Measurements from ENCODE around the gene RALGAPB. TPM values are rescaled to one million over a fixed set of nuclear protein-coding genes. Genes with fewer than 3 reads are reported as not detected.

RALGAPB gene
- total RNA-seq, 1 experiment from 2014 or later: 30.4 TPM

- Histone ChIP-seq H3K27ac (ENCODE audit: low read length) (no peak overlapping the region), H2AFZ (ENCODE audit: low read length) (no peak overlapping the region), H3K4me2 (ENCODE audit: low read length) (no peak overlapping the region), H4K20me1 (ENCODE audit: low read length) (peaks cover 34% of the 10 kb centered on the region), H3K9ac (ENCODE audit: low read length) (no peak overlapping the region), H3K79me2 (ENCODE audit: low read length) (peaks cover 87% of the 10 kb centered on the region), H3F3A (ENCODE audit: low read length, unreplicated experiment) (no peaks in the 10 kb centered on the region), H3K36me3 (ENCODE audit: low read depth, low read length) (peaks cover 6% of the 10 kb centered on the region), H3K9me2 (replicated peaks; ENCODE audit: low read length) (no peaks in the 10 kb centered on the region), H3K4me1 (ENCODE audit: insufficient read depth, low read length) (no peaks in the 10 kb centered on the region; the same call in 1 of the 2 replicates), H3K27me3 (ENCODE audit: low read length) (no peaks in the 10 kb centered on the region), H3K4me3 (ENCODE audit: low read length) (no peak overlapping the region), H3K9me3 (ENCODE audit: low read length) (no peaks in the 10 kb centered on the region)
- intact Hi-C loops (cut with micrococcal nuclease): no loop called here
- no peak for ATAC-seq
- ChIA-PET CTCF (no interaction called here), POLR2A (ENCODE audit: unreplicated experiment) (no interaction called here)
- BruUV-seq (replicated peaks): no TSS peak
- no peak for DNase-seq
- no peak for TF ChIP-seq EZH2phosphoT487 (IDR thresholded peaks at IDR 0.05; ENCODE audit: borderline replicate concordance, low read length)
These were observed 7.0 kb downstream of the RALGAPB start for GRCh38 chr20:38479596-38479995.

GRCh38 chr20:38485041-38485440 is 12.4 kb downstream of the RALGAPB start:
- Histone ChIP-seq H3K9me2 (replicated peaks; ENCODE audit: low read length) (no peaks in the 10 kb centered on the region), H2AFZ (ENCODE audit: low read length) (no peak overlapping the region), H3F3A (ENCODE audit: low read length, unreplicated experiment) (no peaks in the 10 kb centered on the region), H4K20me1 (ENCODE audit: low read length) (peaks cover 9% of the 10 kb centered on the region; the same call in 1 of the 2 replicates), H3K27me3 (ENCODE audit: low read length) (no peaks in the 10 kb centered on the region), H3K4me2 (ENCODE audit: low read length) (no peak overlapping the region), H3K9ac (ENCODE audit: low read length) (no peak overlapping the region), H3K4me3 (ENCODE audit: low read length) (no peak overlapping the region), H3K4me1 (ENCODE audit: insufficient read depth, low read length) (no peaks in the 10 kb centered on the region), H3K79me2 (ENCODE audit: low read length) (peaks cover 61% of the 10 kb centered on the region), H3K27ac (ENCODE audit: low read length) (no peak overlapping the region), H3K36me3 (ENCODE audit: low read depth, low read length) (peaks cover 17% of the 10 kb centered on the region), H3K9me3 (ENCODE audit: low read length) (no peaks in the 10 kb centered on the region)
- TF ChIP-seq EZH2 (IDR thresholded peaks at IDR 0.05; ENCODE audit: low read length, unreplicated experiment) (no peak), EZH2phosphoT487 (IDR thresholded peaks at IDR 0.05; ENCODE audit: borderline replicate concordance, low read length) (no peak)
- ChIA-PET CTCF (no interaction called here), POLR2A (ENCODE audit: unreplicated experiment) (no interaction called here)
- DNase-seq (no peak), ATAC-seq (no peak)
- intact Hi-C loops (cut with micrococcal nuclease): no loop called here
- no TSS peak for BruUV-seq (replicated peaks)

GRCh38 chr20:38489181-38489580 is 16.5 kb downstream of the RALGAPB start:
- H3K36me3 ChIP-seq (ENCODE audit: low read depth, low read length): peaks cover 41% of the 10 kb centered on the region
- no peaks in the 10 kb centered on the region for H3F3A ChIP-seq (ENCODE audit: low read length, unreplicated experiment)
- ChIA-PET POLR2A (ENCODE audit: unreplicated experiment) (no interaction called here), CTCF (no interaction called here)
- BruUV-seq (replicated peaks): no TSS peak
- no peaks in the 10 kb centered on the region for H3K4me1 ChIP-seq (ENCODE audit: insufficient read depth, low read length)
- no peak overlapping the region for H2AFZ ChIP-seq (ENCODE audit: low read length)
- ATAC-seq (no peak), DNase-seq (no peak)
- H3K27ac ChIP-seq (ENCODE audit: low read length): no peak overlapping the region
- no peaks in the 10 kb centered on the region for H3K27me3 ChIP-seq (ENCODE audit: low read length)
- H3K4me3 ChIP-seq (ENCODE audit: low read length): no peak overlapping the region
- no peak overlapping the region for H3K9ac ChIP-seq (ENCODE audit: low read length)
- peaks cover 4% of the 10 kb centered on the region; the same call in 1 of the 2 replicates for H4K20me1 ChIP-seq (ENCODE audit: low read length)
- H3K79me2 ChIP-seq (ENCODE audit: low read length): peaks cover 33% of the 10 kb centered on the region
- H3K4me2 ChIP-seq (ENCODE audit: low read length): no peak overlapping the region
- intact Hi-C loops (cut with micrococcal nuclease): no loop called here
- TF ChIP-seq EZH2 (IDR thresholded peaks at IDR 0.05; ENCODE audit: low read length, unreplicated experiment) (no peak), CTCF (conservative IDR thresholded peaks at IDR 0.05; ENCODE audit: low read depth, low read length) (no peak), EZH2phosphoT487 (IDR thresholded peaks at IDR 0.05; ENCODE audit: borderline replicate concordance, low read length) (no peak)
- H3K9me2 ChIP-seq (replicated peaks; ENCODE audit: low read length): no peaks in the 10 kb centered on the region
- no peaks in the 10 kb centered on the region for H3K9me3 ChIP-seq (ENCODE audit: low read length)
